SU-DHL-6 (cell line): ENCODE measurements around the gene EFCAB6.

Source experiments
- H2AFZ ChIP-seq: fragments of 200-600 bp; sonication (generic); 2 replicates; pipeline ENCODE4 v1.6.1; 2014; ENCODE audit warnings: low read depth, mild to moderate bottlenecking, moderate library complexity, mixed read lengths, antibody characterized with exemption, low read length; ENCODE audit not compliant: severe bottlenecking
- H3F3A ChIP-seq: fragments of 200-600 bp; shearing (Covaris generic); 2 replicates; pipeline ENCODE4 v1.6.0; 2016; ENCODE audit warnings: antibody characterized with exemption, mild to moderate bottlenecking; ENCODE audit not compliant: insufficient read depth
- H3K27ac ChIP-seq: fragments of 200-600 bp; sonication (generic); 2 replicates; pipeline ENCODE4 v1.5.1; 2016; ENCODE audit warnings: low read depth, mild to moderate bottlenecking, low read length, moderate library complexity, mixed read lengths
- H3K27me3 ChIP-seq: fragments of 200-600 bp; sonication (generic), shearing (Covaris generic); 2 replicates; pipeline ENCODE4 v1.6.0; 2014; ENCODE audit warnings: mild to moderate bottlenecking, low read length
- H3K36me3 ChIP-seq: fragments of 200-600 bp; sonication (generic); 2 replicates; pipeline ENCODE4 v1.6.1; 2014; ENCODE audit warnings: mild to moderate bottlenecking, low read length, mixed read lengths
- H3K4me2 ChIP-seq: fragments of 300-600, 200-600 bp; shearing (Covaris generic), sonication (generic); 2 replicates; pipeline ENCODE4 v1.6.0; 2014; ENCODE audit warnings: low read length, low read depth, mild to moderate bottlenecking; ENCODE audit not compliant: poor library complexity, severe bottlenecking
- H3K4me3 ChIP-seq: fragments of 200-600 bp; sonication (generic); 2 replicates; pipeline ENCODE4 v1.5.1; 2014; ENCODE audit warnings: antibody characterized with exemption, low read length, mild to moderate bottlenecking, mixed read lengths; ENCODE audit not compliant: insufficient read depth, poor library complexity, severe bottlenecking
- H3K79me2 ChIP-seq: fragments of 200-600 bp; sonication (generic); 2 replicates; pipeline ENCODE4 v1.6.1; 2014; ENCODE audit warnings: mild to moderate bottlenecking, low read length, moderate library complexity; ENCODE audit not compliant: insufficient read depth
- H3K9ac ChIP-seq: fragments of 200-600 bp; sonication (generic); 2 replicates; pipeline ENCODE4 v1.7.0; 2014; ENCODE audit warnings: mild to moderate bottlenecking, low read length
- H3K9me2 ChIP-seq: fragments of 200-600 bp; sonication (generic); replicated peaks from 2 replicates; pipeline ENCODE4 v1.6.1; 2014; ENCODE audit warnings: low read length; ENCODE audit not compliant: insufficient read depth
- H3K9me3 ChIP-seq: fragments of 200-600 bp; sonication (generic); 2 replicates; pipeline ENCODE4 v1.6.1; 2014; ENCODE audit warnings: low read length, mixed read lengths; ENCODE audit not compliant: insufficient read depth
- H4K20me1 ChIP-seq: fragments of 200-600 bp; sonication (generic); 2 replicates; pipeline ENCODE4 v1.6.1; 2014; ENCODE audit warnings: low read depth, mild to moderate bottlenecking, antibody characterized with exemption, low read length, moderate library complexity, mixed read lengths
- EZH2phosphoT487 ChIP-seq: fragments of 200-600 bp; sonication (generic), shearing (Covaris generic); conservative IDR thresholded peaks from 2 replicates; pipeline ENCODE4 v1.6.1; 2018; ENCODE audit warnings: mild to moderate bottlenecking, antibody characterized with exemption, low read length, moderate library complexity, mixed read lengths
- TF ChIP-seq, protein P1 (sequence below): fragments of 200-600 bp; sonication (generic); IDR thresholded peaks from one replicate; pipeline ENCODE4 v1.5.1; 2017; ENCODE audit warnings: antibody characterized with exemption, mild to moderate bottlenecking, low read length, moderate library complexity; ENCODE audit not compliant: insufficient read depth, poor library complexity, severe bottlenecking

Gene EFCAB6, protein sequence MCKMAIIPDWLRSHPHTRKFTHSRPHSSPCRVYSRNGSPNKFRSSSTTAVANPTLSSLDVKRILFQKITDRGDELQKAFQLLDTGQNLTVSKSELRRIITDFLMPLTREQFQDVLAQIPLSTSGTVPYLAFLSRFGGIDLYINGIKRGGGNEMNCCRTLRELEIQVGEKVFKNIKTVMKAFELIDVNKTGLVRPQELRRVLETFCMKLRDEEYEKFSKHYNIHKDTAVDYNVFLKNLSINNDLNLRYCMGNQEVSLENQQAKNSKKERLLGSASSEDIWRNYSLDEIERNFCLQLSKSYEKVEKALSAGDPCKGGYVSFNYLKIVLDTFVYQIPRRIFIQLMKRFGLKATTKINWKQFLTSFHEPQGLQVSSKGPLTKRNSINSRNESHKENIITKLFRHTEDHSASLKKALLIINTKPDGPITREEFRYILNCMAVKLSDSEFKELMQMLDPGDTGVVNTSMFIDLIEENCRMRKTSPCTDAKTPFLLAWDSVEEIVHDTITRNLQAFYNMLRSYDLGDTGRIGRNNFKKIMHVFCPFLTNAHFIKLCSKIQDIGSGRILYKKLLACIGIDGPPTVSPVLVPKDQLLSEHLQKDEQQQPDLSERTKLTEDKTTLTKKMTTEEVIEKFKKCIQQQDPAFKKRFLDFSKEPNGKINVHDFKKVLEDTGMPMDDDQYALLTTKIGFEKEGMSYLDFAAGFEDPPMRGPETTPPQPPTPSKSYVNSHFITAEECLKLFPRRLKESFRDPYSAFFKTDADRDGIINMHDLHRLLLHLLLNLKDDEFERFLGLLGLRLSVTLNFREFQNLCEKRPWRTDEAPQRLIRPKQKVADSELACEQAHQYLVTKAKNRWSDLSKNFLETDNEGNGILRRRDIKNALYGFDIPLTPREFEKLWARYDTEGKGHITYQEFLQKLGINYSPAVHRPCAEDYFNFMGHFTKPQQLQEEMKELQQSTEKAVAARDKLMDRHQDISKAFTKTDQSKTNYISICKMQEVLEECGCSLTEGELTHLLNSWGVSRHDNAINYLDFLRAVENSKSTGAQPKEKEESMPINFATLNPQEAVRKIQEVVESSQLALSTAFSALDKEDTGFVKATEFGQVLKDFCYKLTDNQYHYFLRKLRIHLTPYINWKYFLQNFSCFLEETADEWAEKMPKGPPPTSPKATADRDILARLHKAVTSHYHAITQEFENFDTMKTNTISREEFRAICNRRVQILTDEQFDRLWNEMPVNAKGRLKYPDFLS (N-terminal part only)

DNA sequence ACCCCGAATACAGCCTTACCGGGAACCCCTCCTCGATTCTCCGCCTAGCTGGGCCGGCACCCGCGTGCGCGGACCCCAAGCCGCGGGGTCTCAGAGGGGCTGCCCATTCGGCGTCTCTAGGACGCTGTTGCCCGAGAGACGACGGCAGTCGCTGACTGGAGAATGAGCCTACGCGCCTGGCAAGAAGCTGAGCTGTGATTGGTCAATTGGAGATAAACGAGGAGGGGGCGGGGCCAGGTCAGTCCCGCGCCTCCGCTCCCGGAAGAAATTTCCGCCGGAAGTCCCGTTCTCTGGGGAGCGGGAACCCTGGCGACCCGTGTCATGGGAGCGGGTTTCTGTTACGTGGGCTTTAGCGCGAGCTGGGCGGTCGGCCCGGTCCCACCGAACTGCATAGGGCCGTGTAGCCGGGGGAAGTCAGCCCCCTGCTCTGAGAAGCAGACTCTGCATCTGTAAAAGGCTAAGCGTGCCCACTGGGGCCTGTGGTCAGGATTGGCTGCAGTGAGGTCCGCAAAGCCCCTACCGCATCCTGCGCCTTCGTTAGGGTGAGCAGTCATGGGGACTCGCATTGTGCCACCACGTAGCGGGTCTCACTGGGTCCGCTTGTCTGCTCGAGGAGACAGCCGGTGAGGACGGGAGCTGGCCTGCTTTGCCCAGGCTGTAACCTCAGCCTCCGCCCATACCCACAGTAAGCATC is at the start of gene EFCAB6:
Gene EFCAB6 (minus strand): TSS at position 157 of the 694 bp plus-strand sequence. CDS start 29,987 bp downstream, outside the sequence.
- H3K9me3 ChIP-seq: no peaks in the 10 kb centered on the region
- H4K20me1 ChIP-seq: no peaks in the 10 kb centered on the region
- peak within 1 kb of the TSS; percentile 58 for H3K4me2 ChIP-seq
- H3K79me2 ChIP-seq: no peaks in the 10 kb centered on the region
- no peaks in the 10 kb centered on the region for H3K27me3 ChIP-seq
- no peaks in the 10 kb centered on the region for H3K36me3 ChIP-seq
- H3F3A ChIP-seq: no peaks in the 10 kb centered on the region
- TF ChIP-seq, protein P1, sequence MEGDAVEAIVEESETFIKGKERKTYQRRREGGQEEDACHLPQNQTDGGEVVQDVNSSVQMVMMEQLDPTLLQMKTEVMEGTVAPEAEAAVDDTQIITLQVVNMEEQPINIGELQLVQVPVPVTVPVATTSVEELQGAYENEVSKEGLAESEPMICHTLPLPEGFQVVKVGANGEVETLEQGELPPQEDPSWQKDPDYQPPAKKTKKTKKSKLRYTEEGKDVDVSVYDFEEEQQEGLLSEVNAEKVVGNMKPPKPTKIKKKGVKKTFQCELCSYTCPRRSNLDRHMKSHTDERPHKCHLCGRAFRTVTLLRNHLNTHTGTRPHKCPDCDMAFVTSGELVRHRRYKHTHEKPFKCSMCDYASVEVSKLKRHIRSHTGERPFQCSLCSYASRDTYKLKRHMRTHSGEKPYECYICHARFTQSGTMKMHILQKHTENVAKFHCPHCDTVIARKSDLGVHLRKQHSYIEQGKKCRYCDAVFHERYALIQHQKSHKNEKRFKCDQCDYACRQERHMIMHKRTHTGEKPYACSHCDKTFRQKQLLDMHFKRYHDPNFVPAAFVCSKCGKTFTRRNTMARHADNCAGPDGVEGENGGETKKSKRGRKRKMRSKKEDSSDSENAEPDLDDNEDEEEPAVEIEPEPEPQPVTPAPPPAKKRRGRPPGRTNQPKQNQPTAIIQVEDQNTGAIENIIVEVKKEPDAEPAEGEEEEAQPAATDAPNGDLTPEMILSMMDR: no peak
- no peak for TF ChIP-seq EZH2phosphoT487
- H3K27ac ChIP-seq: no peak within 1 kb of the TSS
- peak within 1 kb of the TSS; percentile 60 for H3K4me3 ChIP-seq
- H3K9me2 ChIP-seq: no peaks in the 10 kb centered on the region
- peak within 1 kb of the TSS; percentile 36 for H2AFZ ChIP-seq
- peak within 1 kb of the TSS; percentile 65 for H3K9ac ChIP-seq

DNA sequence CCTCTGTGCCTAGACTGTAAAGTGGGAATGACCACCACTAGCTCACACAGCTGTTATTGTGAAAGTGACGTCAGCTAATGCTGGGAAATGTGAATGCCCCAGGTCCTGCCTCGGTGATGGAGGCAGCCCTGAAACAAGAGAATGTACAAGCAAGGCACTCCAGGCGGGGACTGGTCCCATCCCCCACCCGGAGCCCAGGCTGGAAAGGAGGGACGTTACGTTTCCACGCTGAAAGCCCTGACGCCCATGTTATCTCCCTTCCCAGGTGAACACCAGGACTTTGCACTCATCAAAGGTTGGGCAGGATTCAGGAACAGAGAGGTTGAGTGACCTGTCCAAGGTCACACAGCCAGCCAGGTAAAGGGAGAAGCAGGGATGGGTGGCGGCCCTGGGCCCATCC is 49.4 kb upstream of the EFCAB6 start:
- Histone ChIP-seq H3K4me2 (no peak overlapping the region), H3K27me3 (no peaks in the 10 kb centered on the region)

DNA sequence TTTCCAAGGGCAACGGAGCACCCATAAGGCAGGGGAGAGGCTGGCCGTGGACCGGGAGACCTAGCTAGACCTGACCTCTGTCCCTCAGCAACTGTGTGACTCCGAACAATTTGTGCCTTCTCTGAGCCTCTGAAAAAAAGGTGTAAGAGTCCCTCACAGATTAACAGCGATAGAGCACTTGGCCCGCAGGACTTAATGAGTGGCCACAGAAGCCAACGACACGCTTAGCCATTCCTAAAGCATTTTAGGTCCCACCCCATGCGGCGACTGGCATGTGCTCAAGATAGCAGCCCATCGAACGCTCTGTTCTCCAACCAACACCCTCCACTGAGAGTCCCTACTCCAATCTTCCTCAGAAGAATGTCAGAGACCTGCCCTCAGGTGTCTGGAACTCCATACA is 48.7 kb upstream of the EFCAB6 start:
- TF ChIP-seq, protein P1: no peak
- TF ChIP-seq EZH2phosphoT487: no peak
- no peak overlapping the region for H3K27ac ChIP-seq
- no peaks in the 10 kb centered on the region for H3K79me2 ChIP-seq
- H3K9ac ChIP-seq: no peak overlapping the region
- no peak overlapping the region for H3K4me2 ChIP-seq
- no peaks in the 10 kb centered on the region for H3K9me3 ChIP-seq
- H3F3A ChIP-seq: no peaks in the 10 kb centered on the region
- H3K4me3 ChIP-seq: no peak overlapping the region
- H3K36me3 ChIP-seq: no peaks in the 10 kb centered on the region
- H2AFZ ChIP-seq: no peak overlapping the region
- H4K20me1 ChIP-seq: no peaks in the 10 kb centered on the region
- no peaks in the 10 kb centered on the region for H3K9me2 ChIP-seq
- H3K27me3 ChIP-seq: no peaks in the 10 kb centered on the region

More for the DNA sequence above, 49.4 kb upstream of the EFCAB6 start:
- H3K9me2 ChIP-seq: no peaks in the 10 kb centered on the region
- H4K20me1 ChIP-seq: no peaks in the 10 kb centered on the region
- H3K27ac ChIP-seq: no peak overlapping the region
- H3K4me3 ChIP-seq: no peak overlapping the region
- H3K36me3 ChIP-seq: no peaks in the 10 kb centered on the region
- no peaks in the 10 kb centered on the region for H3K79me2 ChIP-seq
- no peaks in the 10 kb centered on the region for H3F3A ChIP-seq
- no peak overlapping the region for H2AFZ ChIP-seq
- TF ChIP-seq, protein P1: no peak
- TF ChIP-seq EZH2phosphoT487: no peak
- no peak overlapping the region for H3K9ac ChIP-seq
- H3K9me3 ChIP-seq: no peaks in the 10 kb centered on the region
